HepG2 (cell line): Measurements from ENCODE around the gene DDX11.

Experiments used
- CTCF ChIP-seq: sonication (generic); formaldehyde crosslinking; IDR thresholded peaks from 2 replicates; pipeline ENCODE4 v1.5.0; 2020; ENCODE audit warnings: mild to moderate bottlenecking, missing genetic modification reagents, moderate library complexity
- RFX5 ChIP-seq: IDR thresholded peaks from 2 replicates; pipeline ENCODE4 v1.6.1; 2011; ENCODE audit warnings: low read depth, low read length, improper control_type of control experiment

- TF ChIP-seq RFX5 (no peak), CTCF (no peak)
These were observed 44.9 kb downstream of the DDX11 start for GRCh38 chr12:31118347-31119191.
